HEK293T (cell line): Measurements from ENCODE around the gene LRMDA.

ENCODE experiments used
- ELF4 ChIP-seq: fragments of 450-650 bp; IDR thresholded peaks from 2 replicates; pipeline ENCODE4 v1.6.1; 2017; ENCODE audit warnings: antibody characterized with exemption
- NFRKB ChIP-seq: fragments of 450-650 bp; IDR thresholded peaks from 2 replicates; pipeline ENCODE4 v1.6.1; 2016; ENCODE audit warnings: mild to moderate bottlenecking, moderate library complexity

DNA sequence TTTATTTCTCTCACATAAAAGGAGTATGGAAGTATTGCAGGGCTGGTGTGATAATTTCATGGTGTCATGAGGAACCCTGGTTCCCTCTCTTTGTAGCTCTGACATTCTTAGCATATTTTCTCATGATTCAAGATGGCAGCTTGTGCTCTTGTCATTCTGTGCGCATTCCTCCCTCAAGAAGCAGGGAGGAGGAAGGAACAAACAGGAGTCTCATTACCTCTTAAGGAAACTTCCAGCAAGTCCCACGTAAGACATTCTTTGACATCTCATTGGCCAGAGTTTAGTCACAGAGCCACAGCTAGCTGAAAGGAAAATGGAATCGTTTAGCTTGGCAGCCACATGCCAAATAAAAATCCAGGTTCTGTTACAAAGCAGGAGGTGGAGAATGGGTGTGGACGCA is 546.8 kb downstream of the LRMDA start:
- TF ChIP-seq NFRKB (no peak), ELF4 (no peak)
